Adrenal gland (tissue), 12 donors: ENCODE measurements around the gene STING1. TPM values are rescaled to one million over a fixed set of nuclear protein-coding genes. Genes with fewer than 3 reads are reported as not detected.
A peak's percentile ranks its signal among the peaks of the same experiment; 100 is the strongest.

Source experiments
- DNase-seq, 7 donors: peaks; one replicate each; pipeline ENCODE4 v3.0.0-alpha.2; 2019 to 2020
- H3K27ac ChIP-seq, 5 donors: fragments of 200-600 bp; sonication (generic) in 4 of 5; 1 replicate in 3 of 5; 2 replicates in 2 of 5; pipeline versions ENCODE4 v1.5.1 to v1.8.0; 2016 to 2020; ENCODE audit warnings: mild to moderate bottlenecking in 1 of 5
- H3K27me3 ChIP-seq: fragments of 200-600 bp; 2 replicates; pipeline ENCODE4 v1.8.0; 2021
- H3K36me3 ChIP-seq, 2 donors: fragments of 200-600 bp; replicated peaks in 1 of 2; 1 replicate in 1 of 2; 2 replicates in 1 of 2; pipeline versions ENCODE4 v1.5.1 to v1.8.0; 2018 to 2022
- H3K4me1 ChIP-seq, 2 donors: fragments of 200-600 bp; replicated peaks in 1 of 2; 1 replicate in 1 of 2; 2 replicates in 1 of 2; pipeline versions ENCODE4 v1.5.1 to v1.8.0; 2018 to 2021
- H3K4me3 ChIP-seq, 4 donors: fragments of 200-600 bp; sonication (generic) in 3 of 4; one replicate each; pipeline ENCODE4 v1.5.1; 2016 to 2018
- H3K9me3 ChIP-seq, 3 donors: fragments of 200-600 bp; sonication (generic) in 1 of 3; replicated peaks in 1 of 3; 1 replicate in 2 of 3; 2 replicates in 1 of 3; pipeline versions ENCODE4 v1.5.1 to v1.8.0; 2016 to 2021
- CTCF ChIP-seq, 6 experiments: fragments of 450-650 bp in 4 of 6; fragments of 200-600 bp in 2 of 6; sonication (generic) in 1 of 6; IDR thresholded peaks; 1 replicate in 5 of 6; 2 replicates in 1 of 6; pipeline versions ENCODE4 v1.5.1 to v1.8.0; 2016 to 2021; ENCODE audit warnings: antibody characterized with exemption in 6 of 6, mild to moderate bottlenecking in 2 of 6, moderate library complexity in 1 of 6
- POLR2A ChIP-seq, 2 donors: fragments of 450-650 bp; IDR thresholded peaks; one replicate each; pipeline ENCODE4 v1.6.1; 2017; ENCODE audit warnings: antibody characterized with exemption in 2 of 2, mild to moderate bottlenecking in 2 of 2, moderate library complexity in 1 of 2
- WGBS, 4 donors: extraction: QIAGEN DNeasy Blood & Tissue Kit in 2 of 4; methylation state at CpG; one replicate each; pipeline versions ENCODE4 v1.1.5 to v1.1.7; 2013 to 2017; 5-methylcytosine and 5-hydroxymethylcytosine counted together
- intact Hi-C, 2 donors: fragments of 100-400 bp; cut with DNase I; formaldehyde crosslinking; loops; one replicate each; pipeline versions ENCODE4 v1.14.1 to v1.15.0; 2022 to 2023
- polyA plus RNA-seq, 3 donors: library from polyadenylated mRNA; stranded (reverse); fragments of 200-250 nt in 2 of 3; fragments of 350-450 nt in 1 of 3; fragmentation: Illumina TruSeq in 1 of 3; extraction: RNeasy Lipid Tissue Mini Kit (QIAGEN cat#74804) in 1 of 3; gene quantifications; one replicate each; pipeline ENCODE4 v1.2.3, GENCODE V29; 2013 to 2014
- small RNA-seq, 2 donors: library from RNA; depleted of rRNA; stranded (forward); fragments of <200 nt; gene quantifications; one replicate each; pipeline ENCODE3, GENCODE V24; 2016
- total RNA-seq, 9 donors: library from RNA; depleted of rRNA in 4 of 9; stranded (reverse); fragments of >200 nt in 4 of 9; fragments of 120-200 nt in 1 of 9; fragmentation: NEBNext Ultra II Directional in 1 of 9; extraction: Animal tissue kit (Norgen Biotek cat#: 25700) in 1 of 9; gene quantifications; one replicate each; pipeline versions ENCODE4 v1.1.0 to v1.2.4, GENCODE V29; 2013 to 2023
- donor health status: healthy with polysubstance abuse.
- donor health status: Bipolar disorder and iron deficiency.
- donor health status: DM: yes; HTN: yes; CAD: no.
- donor health status: DM: no; HTN: no; CAD: no.
- donor health status: DM: no; HTN: no; CAD: no.
- donor health status: DM: yes; HTN: yes; CAD: no.

STING1 gene
- total and polyA plus RNA-seq, 12 donors: 10.9 to 63.9 (median 32.4) TPM

GRCh38 chr5:139430015-139430414 is 52.5 kb downstream of the STING1 start:
- 87 to 99% (median 88%) methylated on average over 2 of the region's 2 CpGs for WGBS, 4 donors
- TF ChIP-seq POLR2A (IDR thresholded peaks at IDR 0.05) (no peak), CTCF (IDR thresholded peaks at IDR 0.05) (no peak)
- H3K4me1 ChIP-seq: no peaks in the 10 kb centered on the region
- H3K9me3 ChIP-seq: no peaks in the 10 kb centered on the region
- H3K4me3 ChIP-seq: no peak overlapping the region
- H3K27ac ChIP-seq: no peak overlapping the region
- no peaks in the 10 kb centered on the region for H3K27me3 ChIP-seq
- H3K36me3 ChIP-seq: peaks cover 0 to 15% of the 10 kb centered on the region in 2 donors
- intact Hi-C loops: no loop called here
- DNase-seq: no peak

- Histone ChIP-seq H3K9me3 (no peaks in the 10 kb centered on the region), H3K27me3 (no peaks in the 10 kb centered on the region), H3K4me1 (no peaks in the 10 kb centered on the region), H3K4me3 (no peak overlapping the region), H3K36me3 (peaks cover 0 to 17% of the 10 kb centered on the region in 2 donors), H3K27ac (no peak overlapping the region)
- 75 to 91% (median 81%) methylated on average over 8 of the region's 8 CpGs for WGBS, 4 donors
- TF ChIP-seq POLR2A (IDR thresholded peaks at IDR 0.05) (no peak), CTCF (IDR thresholded peaks at IDR 0.05) (no peak)
- intact Hi-C loops: loop anchor here in 1 of 2 donors (10.0 kb wide), 1 partner anchor 338 kb away; no protein-coding TSS in a partner anchor
- peak in 1 of 7 donors; percentile 43 for DNase-seq
These were observed 56.2 kb downstream of the STING1 start for GRCh38 chr5:139426203-139426885.

Small RNA genes within 50 kb of the gene (small RNA-seq; reads per million reads assigned to genes)
- 0 reads per million in 2 donors for gene RNU5B-4P

Other genes with a start within 250 kb of the STING1 start
- 100 to 1,000 TPM; 145 to 324 (median 190) TPM for gene MATR3, start 189.0 kb downstream of the STING1 start, total RNA-seq
- 100 to 1,000 TPM in 2 of 3 donors, 10 to 100 TPM in 1; 99.4 to 321 (median 123) TPM for gene MATR3, start 189.0 kb downstream of the STING1 start, polyA plus RNA-seq
- 100 to 1,000 TPM; 127 to 198 (median 148) TPM for gene PAIP2, start 140.9 kb downstream of the STING1 start, total RNA-seq
- gene PAIP2, start 140.9 kb downstream of the STING1 start, polyA plus RNA-seq: 100 to 1,000 TPM in 1 of 3 donors, 10 to 100 TPM in 2; 75.7 to 318 (median 82.0) TPM
- under 1 TPM in 4 of 9 donors, not detected in 5; 0.06 to 0.46 (median 0.14) TPM for gene SLC23A1, start 99.5 kb downstream of the STING1 start, total RNA-seq
- not detected for gene SLC23A1, start 99.5 kb downstream of the STING1 start, polyA plus RNA-seq
- gene MZB1, start 92.8 kb downstream of the STING1 start, total RNA-seq: 1 to 10 TPM in 2 of 9 donors, under 1 TPM in 4, not detected in 3; 0.35 to 1.7 (median 0.89) TPM
- 1 to 10 TPM in 2 of 3 donors, under 1 TPM in 1; 0.57 to 7.7 (median 4.3) TPM for gene MZB1, start 92.8 kb downstream of the STING1 start, polyA plus RNA-seq
- 10 to 100 TPM in 4 of 9 donors, 1 to 10 TPM in 5; 4.7 to 24.4 (median 9.8) TPM for gene PROB1, start 87.7 kb downstream of the STING1 start, total RNA-seq
- 1 to 10 TPM; 3.1 to 4.2 (median 4.0) TPM for gene PROB1, start 87.7 kb downstream of the STING1 start, polyA plus RNA-seq
- gene SPATA24, start 78.7 kb downstream of the STING1 start, total RNA-seq: 100 to 1,000 TPM in 1 of 9 donors, 10 to 100 TPM in 4, 1 to 10 TPM in 4; 4.6 to 124 (median 10.0) TPM
- gene SPATA24, start 78.7 kb downstream of the STING1 start, polyA plus RNA-seq: 10 to 100 TPM in 2 of 3 donors, 1 to 10 TPM in 1; 9.6 to 21.5 (median 11.7) TPM
- 10 to 100 TPM in 5 of 9 donors, 1 to 10 TPM in 4; 6.5 to 16.2 (median 10.1) TPM for gene DNAJC18, start 43.2 kb downstream of the STING1 start, total RNA-seq
- gene DNAJC18, start 43.2 kb downstream of the STING1 start, polyA plus RNA-seq: 1 to 10 TPM; 4.9 to 8.1 (median 5.9) TPM
- gene ECSCR, start 20.0 kb downstream of the STING1 start, total RNA-seq: 10 to 100 TPM in 7 of 9 donors, 1 to 10 TPM in 2; 4.6 to 16.2 (median 10.8) TPM
- 10 to 100 TPM in 2 of 3 donors, 1 to 10 TPM in 1; 9.8 to 24.8 (median 18.4) TPM for gene ECSCR, start 20.0 kb downstream of the STING1 start, polyA plus RNA-seq
- gene SMIM33, start 11.8 kb downstream of the STING1 start, total RNA-seq: not detected
- not detected for gene SMIM33, start 11.8 kb downstream of the STING1 start, polyA plus RNA-seq
- gene UBE2D2, start 78.6 kb upstream of the STING1 start, total RNA-seq: 100 to 1,000 TPM in 3 of 9 donors, 10 to 100 TPM in 6; 73.3 to 149 (median 86.3) TPM
- 100 to 1,000 TPM in 1 of 3 donors, 10 to 100 TPM in 2; 43.5 to 189 (median 53.6) TPM for gene UBE2D2, start 78.6 kb upstream of the STING1 start, polyA plus RNA-seq
- 10 to 100 TPM; 16.2 to 79.3 (median 37.0) TPM for gene CXXC5, start 165.6 kb upstream of the STING1 start, total RNA-seq
- gene CXXC5, start 165.6 kb upstream of the STING1 start, polyA plus RNA-seq: 10 to 100 TPM; 17.7 to 29.8 (median 27.8) TPM